Kidney (tissue), 14 donors: ENCODE measurements around the gene MSI2. TPM values are rescaled to one million over a fixed set of nuclear protein-coding genes. Genes with fewer than 3 reads are reported as not detected.

Experiments used
- DNase-seq, 5 donors: peaks; one replicate each; pipeline ENCODE4 v3.0.0-alpha.2; 2013 to 2020
- FAIRE-seq: peaks from 2 replicates; lab custom pipeline; 2012; peaks lifted over from hg19 to GRCh38; lab: Jason Lieb, UNC
- H3K27ac ChIP-seq, 2 donors: one replicate each; pipeline ENCODE4 v1.7.0; 2013; ENCODE audit warnings: low read depth in 2 of 2, low read length in 2 of 2, inconsistent platforms in 1 of 2
- H3K27me3 ChIP-seq: one replicate; pipeline ENCODE4 v1.7.1; 2013; ENCODE audit warnings: low read length, inconsistent platforms; ENCODE audit not compliant: control insufficient read depth, insufficient read depth
- H3K36me3 ChIP-seq, 3 donors: one replicate each; pipeline versions ENCODE4 v1.7.0 to v1.7.1; 2013; ENCODE audit warnings: low read length in 3 of 3, control low read depth in 1 of 3, inconsistent platforms in 1 of 3; ENCODE audit not compliant: insufficient read depth in 3 of 3, control insufficient read depth in 2 of 3
- H3K4me1 ChIP-seq, 3 donors: one replicate each; pipeline versions ENCODE4 v1.7.0 to v1.7.1; 2013; ENCODE audit warnings: low read length in 3 of 3, inconsistent platforms in 1 of 3, low read depth in 1 of 3; ENCODE audit not compliant: control insufficient read depth in 2 of 3, insufficient read depth in 2 of 3
- H3K4me3 ChIP-seq, 3 donors: one replicate each; pipeline versions ENCODE4 v1.7.0 to v1.8.1; 2013; ENCODE audit warnings: low read length in 3 of 3, control low read depth in 1 of 3, inconsistent platforms in 1 of 3
- H3K9ac ChIP-seq, 3 donors: one replicate each; pipeline versions ENCODE4 v1.7.0 to v1.7.1; 2013; ENCODE audit warnings: low read length in 3 of 3, control low read depth in 1 of 3, inconsistent platforms in 1 of 3
- H3K9me3 ChIP-seq, 3 donors: one replicate each; pipeline versions ENCODE4 v1.7.0 to v1.7.1; 2013; ENCODE audit warnings: low read length in 3 of 3, control low read depth in 1 of 3, inconsistent platforms in 1 of 3; ENCODE audit not compliant: control insufficient read depth in 2 of 3, insufficient read depth in 1 of 3
- intact Hi-C: fragments of 100-400 bp; cut with DNase I; formaldehyde crosslinking; loops from one replicate; pipeline ENCODE4 v1.11.1; 2022
- polyA plus RNA-seq: library from polyadenylated mRNA; stranded (reverse); fragments of 350-450 nt; fragmentation: Illumina TruSeq; extraction: RNeasy Lipid Tissue Mini Kit (QIAGEN cat#74804); gene quantifications from one replicate; pipeline ENCODE4 v1.2.3, GENCODE V29; 2014; ENCODE audit warnings: low read depth, low replicate concordance; ENCODE audit not compliant: insufficient read depth
- total RNA-seq: library from RNA; stranded (reverse); fragmentation: NEBNext Ultra II Directional; extraction: Animal tissue kit (Norgen Biotek cat#: 25700); gene quantifications from one replicate; pipeline ENCODE4 v1.2.1, GENCODE V29; 2021
- TF ChIP-seq, protein P1 (sequence below): IDR thresholded peaks from 3 replicates; pipeline ENCODE4 v1.5.1; 2012; ENCODE audit warnings: mild to moderate bottlenecking, moderate library complexity, borderline replicate concordance; ENCODE audit not compliant: insufficient read depth; ENCODE audit errors: extremely low read depth
- donor health status: control.
- donor health status: control.
- donor health status: control.
- donor health status: control.
- donor health status: control.
- donor health status: DM: yes; HTN: yes; CAD: no.
- donor health status: Normal renal cell carcinoma (clear cell type).

Gene MSI2
- total and polyA plus RNA-seq, 2 donors from 2014 or later = 69.2 to 151 TPM

DNA sequence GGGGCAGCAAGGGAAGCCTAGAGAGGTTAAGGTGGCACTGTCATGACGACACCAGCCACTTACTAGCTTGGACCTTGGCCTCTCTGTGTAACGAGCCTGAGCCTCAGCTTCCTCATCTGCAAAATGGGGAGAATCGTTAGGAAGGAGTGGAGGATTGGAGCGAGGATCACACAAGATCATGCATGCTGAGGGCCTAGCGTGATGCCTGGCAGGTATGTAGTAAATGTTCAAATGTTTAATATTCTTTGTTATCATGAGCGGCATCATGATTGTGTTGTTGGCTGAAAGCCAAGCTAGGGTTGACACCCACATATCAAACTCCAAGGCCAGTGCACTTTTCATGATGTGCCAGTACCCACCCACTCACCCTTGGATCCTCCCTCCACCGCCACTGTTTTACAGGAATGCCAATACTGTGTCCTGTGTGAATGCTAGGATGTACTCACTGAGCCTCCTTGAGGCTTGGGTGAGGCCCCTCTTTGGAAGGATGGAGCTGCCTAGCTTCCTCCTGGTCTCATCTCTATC is 192.5 kb downstream of the MSI2 start:
- no peak overlapping the region for H3K4me3 ChIP-seq
- TF ChIP-seq, protein P1, sequence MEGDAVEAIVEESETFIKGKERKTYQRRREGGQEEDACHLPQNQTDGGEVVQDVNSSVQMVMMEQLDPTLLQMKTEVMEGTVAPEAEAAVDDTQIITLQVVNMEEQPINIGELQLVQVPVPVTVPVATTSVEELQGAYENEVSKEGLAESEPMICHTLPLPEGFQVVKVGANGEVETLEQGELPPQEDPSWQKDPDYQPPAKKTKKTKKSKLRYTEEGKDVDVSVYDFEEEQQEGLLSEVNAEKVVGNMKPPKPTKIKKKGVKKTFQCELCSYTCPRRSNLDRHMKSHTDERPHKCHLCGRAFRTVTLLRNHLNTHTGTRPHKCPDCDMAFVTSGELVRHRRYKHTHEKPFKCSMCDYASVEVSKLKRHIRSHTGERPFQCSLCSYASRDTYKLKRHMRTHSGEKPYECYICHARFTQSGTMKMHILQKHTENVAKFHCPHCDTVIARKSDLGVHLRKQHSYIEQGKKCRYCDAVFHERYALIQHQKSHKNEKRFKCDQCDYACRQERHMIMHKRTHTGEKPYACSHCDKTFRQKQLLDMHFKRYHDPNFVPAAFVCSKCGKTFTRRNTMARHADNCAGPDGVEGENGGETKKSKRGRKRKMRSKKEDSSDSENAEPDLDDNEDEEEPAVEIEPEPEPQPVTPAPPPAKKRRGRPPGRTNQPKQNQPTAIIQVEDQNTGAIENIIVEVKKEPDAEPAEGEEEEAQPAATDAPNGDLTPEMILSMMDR = no peak
- H3K27me3 ChIP-seq = no peaks in the 10 kb centered on the region
- DNase-seq = no peak
- H3K9ac ChIP-seq = no peak overlapping the region
- H3K9me3 ChIP-seq = no peaks in the 10 kb centered on the region
- H3K4me1 ChIP-seq = peaks cover 9 to 28% (median 18%) of the 10 kb centered on the region in 3 donors
- no peak overlapping the region for H3K27ac ChIP-seq
- FAIRE-seq = no peak
- intact Hi-C loops = no loop called here
- peaks cover 0 to 4% (median 0%) of the 10 kb centered on the region in 3 donors for H3K36me3 ChIP-seq

DNA sequence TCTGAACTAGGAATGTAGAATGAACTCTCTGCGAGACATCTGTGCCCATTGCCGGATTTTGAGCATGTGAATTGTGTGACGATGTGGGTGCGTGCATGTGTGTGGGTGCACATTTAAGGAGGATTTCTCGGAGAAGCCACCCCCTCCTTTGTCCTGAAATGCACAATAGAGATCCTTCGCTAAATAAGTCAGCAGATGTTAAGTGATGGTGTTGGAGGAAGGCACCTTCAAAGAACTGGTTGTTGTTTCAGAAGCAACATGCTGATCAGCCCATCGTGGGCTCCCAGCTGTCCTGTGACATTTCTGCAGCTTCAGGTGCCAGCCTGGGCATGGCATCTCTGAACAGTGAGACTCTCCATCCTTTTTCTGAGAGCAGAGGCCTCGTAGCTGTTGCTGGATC is 194.9 kb downstream of the MSI2 start:
- Histone ChIP-seq H3K9ac (no peak overlapping the region), H3K27ac (no peak overlapping the region), H3K36me3 (peaks cover 0 to 4% (median 0%) of the 10 kb centered on the region in 3 donors), H3K4me3 (no peak overlapping the region), H3K4me1 (peaks cover 4 to 24% (median 20%) of the 10 kb centered on the region in 3 donors), H3K9me3 (no peaks in the 10 kb centered on the region), H3K27me3 (no peaks in the 10 kb centered on the region)
- TF ChIP-seq, protein P1 = no peak
- DNase-seq (peak in 1 of 5 donors; percentile 17), FAIRE-seq (no peak)
- intact Hi-C loops = no loop called here

- Histone ChIP-seq H3K27ac (no peak overlapping the region), H3K27me3 (no peaks in the 10 kb centered on the region), H3K4me3 (no peak overlapping the region), H3K36me3 (peaks cover 0 to 4% (median 0%) of the 10 kb centered on the region in 3 donors), H3K4me1 (peaks cover 3 to 24% (median 20%) of the 10 kb centered on the region in 3 donors), H3K9me3 (no peaks in the 10 kb centered on the region), H3K9ac (no peak overlapping the region)
- intact Hi-C loops = no loop called here
- TF ChIP-seq, protein P1 = no peak
- DNase-seq (no peak), FAIRE-seq (no peak)
Observed at GRCh38 chr17:57451643-57452042, 195.3 kb downstream of the MSI2 start.

DNA sequence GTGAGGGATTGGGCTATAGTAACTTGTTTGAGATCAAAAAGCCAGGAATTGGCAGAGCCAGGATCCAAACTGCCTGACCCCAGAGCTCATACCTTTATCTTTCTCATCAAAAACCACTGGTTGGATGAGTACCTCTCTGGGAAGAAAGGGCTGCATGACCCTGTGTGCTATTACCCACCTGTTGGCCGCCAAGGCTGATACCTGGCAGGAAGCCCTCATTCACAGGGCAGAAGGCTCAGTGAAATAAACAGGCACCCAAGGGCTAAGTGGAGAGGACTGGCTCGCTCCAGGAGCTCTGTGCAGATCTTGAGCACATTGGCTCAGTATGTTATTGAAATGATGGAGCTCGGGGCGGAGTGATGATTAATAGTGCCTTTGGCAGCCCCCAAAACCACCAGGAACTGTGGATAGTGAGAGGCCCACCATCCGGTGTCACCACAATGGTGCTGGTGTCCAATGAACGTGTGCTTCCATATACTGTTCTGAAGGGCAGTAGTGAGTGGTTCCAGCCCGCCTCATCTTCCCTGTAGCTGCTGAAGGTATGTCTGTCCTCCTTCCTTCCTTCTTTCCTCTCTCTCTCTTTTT is 197.6 kb downstream of the MSI2 start:
- Histone ChIP-seq H3K4me3 (no peak overlapping the region), H3K4me1 (peaks cover 0 to 17% (median 16%) of the 10 kb centered on the region in 3 donors), H3K27me3 (no peaks in the 10 kb centered on the region), H3K9ac (no peak overlapping the region), H3K9me3 (no peaks in the 10 kb centered on the region), H3K27ac (no peak overlapping the region), H3K36me3 (peaks cover 0 to 4% (median 0%) of the 10 kb centered on the region in 3 donors)
- intact Hi-C loops = no loop called here
- no peak for FAIRE-seq
- TF ChIP-seq, protein P1 = no peak
- peak in 1 of 5 donors; percentile 25 for DNase-seq
